Measurements from ENCODE around the gene MFGE8.
A peak's percentile ranks its signal among the peaks of the same experiment; 100 is the strongest.

MFGE8 gene

GRCh38 chr15:88897456-88898194, 15.6 kb downstream of the MFGE8 start:
- DNase-seq: peak; percentile 15 to 59 (median 29)

- DNase-seq: no peak
These were observed 16.1 kb downstream of the MFGE8 start for GRCh38 chr15:88897142-88897455.

- DNase-seq: no peak
These were observed 16.7 kb downstream of the MFGE8 start for GRCh38 chr15:88896333-88897033.

- peak in 1 of 3 experiments; percentile 17 for DNase-seq
These were observed 18.1 kb downstream of the MFGE8 start, which contains the start of gene HAPLN3 for GRCh38 chr15:88894819-88895767. Gene HAPLN3, minus strand, starts transcription at chr15:88895544. Its CDS starts 8,246 bp downstream, at chr15:88887298.

GRCh38 chr15:88894348-88894818, 18.8 kb downstream of the MFGE8 start:
- DNase-seq: peak; percentile 27 to 57 (median 35)

- peak in 1 of 3 experiments; percentile 16 for DNase-seq
These were observed 21.5 kb downstream of the MFGE8 start for GRCh38 chr15:88891540-88892254.

- DNase-seq: no peak
These were observed 22.7 kb downstream of the MFGE8 start for GRCh38 chr15:88890495-88890894.

- DNase-seq: no peak
These were observed 24.5 kb downstream of the MFGE8 start for GRCh38 chr15:88888719-88889118.

- DNase-seq: no peak
These were observed 26.1 kb downstream of the MFGE8 start for GRCh38 chr15:88887068-88887580.

- DNase-seq: no peak
These were observed 30.4 kb downstream of the MFGE8 start for GRCh38 chr15:88882785-88883184.

- DNase-seq: no peak
These were observed 31.4 kb downstream of the MFGE8 start for GRCh38 chr15:88881775-88882174.

GRCh38 chr15:88880944-88881740, 32.0 kb downstream of the MFGE8 start:
- DNase-seq: no peak

- peak; percentile 23 to 48 (median 32) for DNase-seq
These were observed 34.4 kb downstream of the MFGE8 start for GRCh38 chr15:88878720-88879184.

- no peak for DNase-seq
These were observed 35.3 kb downstream of the MFGE8 start for GRCh38 chr15:88877906-88878305.

- no peak for DNase-seq
These were observed 35.8 kb downstream of the MFGE8 start for GRCh38 chr15:88877415-88877814.

- DNase-seq: no peak
These were observed 36.6 kb downstream of the MFGE8 start for GRCh38 chr15:88876573-88876972.

GRCh38 chr15:88874684-88875083, 38.5 kb downstream of the MFGE8 start:
- peak in 1 of 3 experiments; percentile 9 for DNase-seq

- DNase-seq: no peak
These were observed 38.9 kb downstream of the MFGE8 start for GRCh38 chr15:88874275-88874674.

- no peak for DNase-seq
These were observed 39.4 kb downstream of the MFGE8 start for GRCh38 chr15:88873786-88874185.

- DNase-seq: no peak
These were observed 40.5 kb downstream of the MFGE8 start for GRCh38 chr15:88872706-88873105.

GRCh38 chr15:88872106-88872505, 41.1 kb downstream of the MFGE8 start:
- DNase-seq: no peak

Measured in NCI-H1417 (cell line).